NCI-H1436 (cell line): Measurements from ENCODE around the gene ZNF521.

Experiments
- DNase-seq: peaks from one replicate; lab custom pipeline; 2025; lab: John Stamatoyannopoulos, UW

The ZNF521 gene

DNA sequence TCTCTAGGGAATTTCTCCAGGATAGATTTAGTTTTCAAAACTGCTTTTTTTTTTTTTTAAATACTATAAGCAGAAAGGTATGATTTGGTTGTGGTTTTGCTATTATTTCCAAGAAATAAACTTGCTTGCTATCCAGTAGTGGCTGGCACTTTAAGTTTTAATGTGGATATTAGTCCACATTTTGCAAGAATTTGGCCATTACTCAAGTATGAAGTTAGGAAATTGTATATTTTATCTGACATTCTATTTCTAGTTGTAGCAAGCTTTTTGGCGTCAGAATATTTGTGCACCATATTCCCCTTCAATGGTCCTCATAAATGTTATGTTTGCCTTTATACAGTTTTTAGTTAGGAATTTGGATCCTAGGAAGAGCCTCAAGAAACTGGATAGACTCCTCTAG is 226.3 kb downstream of the ZNF521 start:
- DNase-seq, result no peak

DNA sequence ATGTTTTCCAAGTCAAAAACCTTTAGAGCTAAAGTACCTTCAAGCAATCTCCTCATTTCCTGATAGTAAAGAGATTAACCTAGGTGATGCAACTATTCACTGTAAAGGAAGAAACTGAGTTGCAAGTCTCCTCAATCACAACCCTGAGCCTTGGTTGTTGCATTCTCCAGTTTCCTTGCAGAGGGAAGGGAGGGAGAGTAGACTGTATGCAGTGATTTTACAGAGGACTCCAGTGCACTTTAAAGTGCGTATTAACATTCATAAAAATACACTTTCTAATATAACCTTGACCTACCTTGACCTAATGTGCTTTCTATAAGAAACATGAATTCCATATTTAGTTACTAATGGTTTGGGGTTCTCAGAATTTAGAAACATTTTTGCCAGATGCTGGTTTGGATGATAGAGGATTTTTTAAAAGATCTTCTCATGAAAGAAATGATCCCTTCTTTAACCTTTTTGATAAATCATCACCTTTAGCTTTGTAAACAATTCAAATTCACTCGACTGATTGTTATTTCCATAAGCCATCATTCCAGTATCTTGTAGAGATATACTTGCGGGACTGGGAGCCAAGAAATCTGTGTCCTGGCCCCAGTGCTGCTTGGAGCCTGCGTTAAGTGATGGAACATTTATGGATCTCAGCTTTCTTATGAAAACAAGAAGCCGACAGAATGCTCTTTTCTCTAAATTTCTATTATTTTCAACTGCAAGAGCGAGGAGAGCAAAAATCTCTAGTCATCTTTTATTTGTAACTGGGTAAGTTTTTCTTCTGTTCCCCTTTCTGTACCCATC is 228.3 kb downstream of the ZNF521 start:
- DNase-seq, result no peak

GRCh38 chr18:25121442-25121841 is 230.5 kb downstream of the ZNF521 start:
- no peak for DNase-seq

DNA sequence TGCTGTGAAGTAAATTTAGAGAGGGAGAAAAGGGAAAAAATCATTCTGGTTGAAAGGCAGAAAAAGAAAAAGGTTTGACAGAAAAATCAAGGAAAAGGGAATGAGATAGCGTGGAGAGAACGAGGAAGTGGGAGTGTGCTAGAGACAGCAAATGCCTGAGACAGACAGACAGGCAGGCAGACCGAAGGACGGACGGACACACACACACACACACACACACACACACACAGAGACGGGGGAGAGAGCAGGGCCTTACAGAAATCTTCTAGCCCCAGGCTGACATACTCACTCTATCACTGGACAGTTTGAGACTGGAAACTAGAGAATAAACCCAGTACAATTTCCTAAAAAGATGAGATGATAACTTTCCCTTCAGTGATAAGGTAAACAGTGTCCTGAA is 238.4 kb downstream of the ZNF521 start:
- no peak for DNase-seq

DNA sequence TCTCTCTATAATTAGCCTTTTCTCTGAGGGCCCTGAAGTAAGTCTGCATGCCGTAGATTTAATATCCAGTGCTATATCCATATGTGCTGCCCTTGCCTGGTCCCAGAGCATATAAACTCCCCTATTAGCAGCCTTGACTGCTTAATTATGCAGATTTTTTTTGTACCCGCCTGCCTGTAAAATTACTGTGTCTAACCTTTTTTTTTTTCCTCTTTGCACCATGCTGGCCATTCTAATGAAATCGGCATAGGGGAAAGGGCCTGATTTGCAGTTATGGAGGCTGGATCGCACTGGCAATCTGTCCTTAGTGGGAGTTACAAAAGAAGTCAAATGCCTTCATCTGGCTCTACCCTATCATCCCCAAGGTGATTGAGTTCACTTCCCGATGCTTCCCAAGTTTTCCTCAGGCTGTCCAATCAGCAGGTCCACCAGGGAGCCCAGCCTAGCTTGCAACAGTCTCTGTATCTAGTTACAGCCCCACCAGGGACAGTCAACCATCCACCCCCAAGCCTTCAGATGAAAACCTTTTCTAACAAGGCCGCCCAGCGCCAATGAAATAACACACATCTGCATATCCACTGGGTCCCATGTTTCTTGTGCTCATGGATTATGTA is 239.0 kb downstream of the ZNF521 start:
- DNase-seq, result no peak

- no peak for DNase-seq
Measured at GRCh38 chr18:25111377-25112288, 240.3 kb downstream of the ZNF521 start.

- DNase-seq, result no peak
Measured at GRCh38 chr18:25109484-25109883, 242.5 kb downstream of the ZNF521 start.

- no peak for DNase-seq
Measured at GRCh38 chr18:25103468-25104155, 248.4 kb downstream of the ZNF521 start.

- no peak for DNase-seq
Measured at GRCh38 chr18:25102662-25103061, 249.3 kb downstream of the ZNF521 start.

- DNase-seq, result no peak
Measured at GRCh38 chr18:25100418-25100817, 251.5 kb downstream of the ZNF521 start.

DNA sequence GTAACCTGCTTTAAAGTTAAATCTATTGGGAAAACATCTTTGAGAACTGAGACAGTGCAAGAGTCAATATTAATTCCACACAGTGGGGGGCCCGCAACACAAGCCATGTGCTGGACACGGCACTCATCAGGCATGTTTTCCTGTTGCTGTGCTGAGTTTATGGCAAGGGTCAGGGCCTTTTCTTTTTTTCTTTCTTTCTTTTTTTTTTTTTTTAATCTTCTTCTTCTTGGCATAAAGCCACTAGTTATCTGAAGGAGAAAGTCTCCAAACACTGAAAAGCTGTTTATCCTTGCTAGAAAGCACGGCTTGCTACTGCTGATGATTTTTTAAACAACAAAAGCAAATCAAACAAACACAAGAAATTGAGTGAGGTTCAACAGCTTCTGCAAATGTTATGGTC is 252.1 kb downstream of the ZNF521 start:
- DNase-seq, result no peak

- no peak for DNase-seq
Measured at GRCh38 chr18:25097569-25098056, 254.4 kb downstream of the ZNF521 start.

GRCh38 chr18:25097057-25097456 is 254.9 kb downstream of the ZNF521 start:
- DNase-seq, result no peak

GRCh38 chr18:25093141-25093540 is 258.8 kb downstream of the ZNF521 start:
- no peak for DNase-seq

GRCh38 chr18:25089470-25089869 is 262.5 kb downstream of the ZNF521 start:
- DNase-seq, result no peak

DNA sequence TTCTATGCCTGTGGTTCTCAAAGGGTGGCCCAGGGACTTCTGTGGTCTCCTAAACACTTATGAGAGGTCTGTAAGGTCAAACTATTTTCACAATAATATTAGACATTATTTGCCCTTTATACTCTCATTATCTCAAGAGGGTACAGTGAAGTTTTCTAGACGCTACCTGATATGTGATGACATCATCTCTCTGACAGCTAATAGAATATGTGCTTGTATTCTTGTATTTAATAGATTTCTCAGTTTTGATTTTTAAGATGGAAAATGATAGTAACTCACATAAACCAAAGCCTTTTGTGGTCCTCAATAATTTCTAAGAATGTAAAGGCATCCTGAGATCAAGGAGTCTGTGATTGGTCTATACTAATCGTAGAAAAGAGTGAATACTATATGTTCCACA is 265.1 kb downstream of the ZNF521 start:
- DNase-seq, result no peak

- DNase-seq, result no peak
Measured at GRCh38 chr18:25081001-25081400, 271.0 kb downstream of the ZNF521 start.

GRCh38 chr18:25080211-25080610 is 271.8 kb downstream of the ZNF521 start:
- no peak for DNase-seq

DNA sequence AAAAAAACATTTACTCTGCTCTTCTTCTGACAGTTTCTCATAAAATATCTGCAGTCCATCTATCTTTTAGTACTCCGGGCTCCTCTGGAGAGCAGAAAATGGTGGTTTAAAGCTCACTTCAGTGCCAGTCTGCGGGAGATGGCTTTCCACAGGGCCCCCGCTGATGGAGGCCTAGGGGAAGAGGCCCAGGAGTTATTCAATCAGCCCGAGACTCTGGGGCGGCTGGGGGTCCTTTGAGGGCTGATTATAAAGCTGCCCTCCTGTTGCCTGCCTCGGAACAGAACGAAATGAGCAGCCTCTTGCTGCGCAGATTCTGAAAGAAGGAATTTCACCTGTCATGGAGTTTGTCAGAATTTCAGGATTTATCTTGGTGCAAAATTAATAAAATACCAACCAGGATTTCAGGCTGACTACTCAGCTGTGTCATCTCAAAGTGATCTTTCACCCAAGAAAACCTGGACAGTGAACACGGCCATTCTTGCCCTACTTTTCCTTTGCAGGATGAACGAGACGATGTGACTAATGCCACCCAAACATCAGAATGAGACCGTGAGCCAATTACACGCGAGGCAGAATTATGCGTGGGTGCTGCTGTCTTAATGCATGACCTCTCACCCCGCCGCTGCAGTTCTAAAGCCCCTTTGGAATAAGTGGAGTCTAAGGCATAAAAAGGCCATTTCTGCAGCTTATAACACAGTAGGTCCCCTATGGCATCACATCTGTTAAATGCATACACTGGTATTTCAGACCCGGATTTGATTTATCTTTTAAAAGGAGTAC is 273.8 kb downstream of the ZNF521 start:
- no peak for DNase-seq

- no peak for DNase-seq
Measured at GRCh38 chr18:25077038-25077943, 274.7 kb downstream of the ZNF521 start.
